Measurements from ENCODE around the gene TIMMDC1.

Gene TIMMDC1

DNA sequence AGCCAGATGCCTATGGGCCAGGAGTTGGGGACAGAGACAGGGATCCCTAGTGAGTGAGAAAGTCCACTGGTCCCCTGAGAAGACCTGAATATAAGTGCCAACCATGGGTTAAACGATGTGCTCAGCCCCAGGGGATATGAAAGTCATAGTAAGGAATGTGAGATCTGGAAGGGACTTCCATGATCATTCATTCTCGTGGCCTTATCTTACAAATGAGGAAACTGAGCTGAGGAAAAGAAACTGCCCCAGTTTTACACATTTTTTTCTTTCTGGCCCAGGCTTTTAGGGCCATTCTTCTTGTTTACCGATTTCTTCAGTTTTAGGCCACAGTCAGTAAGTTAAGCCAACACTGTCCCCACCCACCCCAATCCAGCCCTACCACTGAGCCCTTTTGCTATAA is 50.0 kb downstream of the TIMMDC1 start:
- POLR2A ChIA-PET, result no interaction called here
- CTCF ChIA-PET, result no interaction called here
- no peak overlapping the region for H3K4me3 ChIP-seq (ENCODE audit: low read depth, low read length)
- H3K27ac ChIP-seq (ENCODE audit: extremely low read depth, low read depth, low read length), result no peak overlapping the region
- TF ChIP-seq, protein P1, sequence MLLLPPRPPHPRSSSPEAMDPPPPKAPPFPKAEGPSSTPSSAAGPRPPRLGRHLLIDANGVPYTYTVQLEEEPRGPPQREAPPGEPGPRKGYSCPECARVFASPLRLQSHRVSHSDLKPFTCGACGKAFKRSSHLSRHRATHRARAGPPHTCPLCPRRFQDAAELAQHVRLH (tag by site-specific recombination; IDR thresholded peaks at IDR 0.05), result no peak
- TF ChIP-seq MYNN (tag by site-specific recombination; IDR thresholded peaks at IDR 0.05; ENCODE audit: borderline replicate concordance) (no peak), ZNF521 (tag by site-specific recombination; IDR thresholded peaks at IDR 0.05) (no peak), ZNF112 (tag by site-specific recombination; IDR thresholded peaks at IDR 0.05) (no peak), HOXD13 (CRISPR knock-in tag; IDR thresholded peaks at IDR 0.05; ENCODE audit: borderline replicate concordance) (no peak), ZFP3 (tag by site-specific recombination; IDR thresholded peaks at IDR 0.05; ENCODE audit: low read depth) (no peak), REPIN1 (tag by site-specific recombination; IDR thresholded peaks at IDR 0.05; ENCODE audit: low read depth) (no peak), ZNF19 (tag by site-specific recombination; IDR thresholded peaks at IDR 0.05; ENCODE audit: low read depth) (no peak), SP7 (tag by site-specific recombination; IDR thresholded peaks at IDR 0.05) (no peak)
- TF ChIP-seq, protein P2, sequence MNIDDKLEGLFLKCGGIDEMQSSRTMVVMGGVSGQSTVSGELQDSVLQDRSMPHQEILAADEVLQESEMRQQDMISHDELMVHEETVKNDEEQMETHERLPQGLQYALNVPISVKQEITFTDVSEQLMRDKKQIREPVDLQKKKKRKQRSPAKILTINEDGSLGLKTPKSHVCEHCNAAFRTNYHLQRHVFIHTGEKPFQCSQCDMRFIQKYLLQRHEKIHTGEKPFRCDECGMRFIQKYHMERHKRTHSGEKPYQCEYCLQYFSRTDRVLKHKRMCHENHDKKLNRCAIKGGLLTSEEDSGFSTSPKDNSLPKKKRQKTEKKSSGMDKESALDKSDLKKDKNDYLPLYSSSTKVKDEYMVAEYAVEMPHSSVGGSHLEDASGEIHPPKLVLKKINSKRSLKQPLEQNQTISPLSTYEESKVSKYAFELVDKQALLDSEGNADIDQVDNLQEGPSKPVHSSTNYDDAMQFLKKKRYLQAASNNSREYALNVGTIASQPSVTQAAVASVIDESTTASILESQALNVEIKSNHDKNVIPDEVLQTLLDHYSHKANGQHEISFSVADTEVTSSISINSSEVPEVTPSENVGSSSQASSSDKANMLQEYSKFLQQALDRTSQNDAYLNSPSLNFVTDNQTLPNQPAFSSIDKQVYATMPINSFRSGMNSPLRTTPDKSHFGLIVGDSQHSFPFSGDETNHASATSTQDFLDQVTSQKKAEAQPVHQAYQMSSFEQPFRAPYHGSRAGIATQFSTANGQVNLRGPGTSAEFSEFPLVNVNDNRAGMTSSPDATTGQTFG (tag by site-specific recombination; IDR thresholded peaks at IDR 0.05; ENCODE audit: borderline replicate concordance), result no peak
- H3K36me3 ChIP-seq (ENCODE audit: control insufficient read depth in 2 of 2, insufficient read depth in 1 of 2, low read length in 2 of 2), result no peaks in the 10 kb centered on the region
- H3K4me1 ChIP-seq (ENCODE audit: control insufficient read depth, insufficient read depth, low read length), result no peaks in the 10 kb centered on the region
- no peaks in the 10 kb centered on the region for H3K9me3 ChIP-seq (ENCODE audit: control insufficient read depth, insufficient read depth, low read depth, low read length)

DNA sequence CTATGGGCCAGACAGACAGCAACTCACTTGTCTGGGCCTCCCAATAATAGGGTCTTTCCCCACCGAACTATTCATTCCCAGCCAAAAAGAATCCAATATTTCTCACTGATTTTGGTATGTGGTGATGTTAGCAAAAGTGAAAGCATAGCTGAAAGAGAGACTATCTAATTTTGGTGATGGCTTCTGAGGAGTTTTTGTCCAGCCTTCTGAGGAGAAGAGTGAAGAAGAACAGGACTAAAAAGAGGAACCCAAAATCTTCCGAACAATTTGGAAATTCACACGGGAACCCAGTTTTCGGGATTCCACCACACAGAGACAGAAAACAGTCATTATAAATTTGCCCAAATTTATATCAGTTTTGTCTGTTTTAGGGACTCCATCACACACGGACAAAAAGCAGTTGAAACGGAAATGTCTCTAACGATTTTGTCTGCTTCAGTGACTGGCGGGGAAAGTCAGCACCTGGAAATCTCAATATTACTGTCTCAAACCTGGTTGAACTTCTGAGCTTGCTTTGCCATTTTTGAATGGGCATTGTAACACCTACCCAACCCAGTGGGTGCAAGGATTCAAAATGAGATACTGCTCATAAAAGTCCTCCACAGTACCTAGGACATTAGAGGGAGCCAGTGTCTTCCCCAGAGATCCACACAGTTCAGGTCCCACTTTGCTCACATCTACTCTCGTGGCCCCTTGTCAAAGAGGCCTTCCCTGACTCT is 52.0 kb downstream of the TIMMDC1 start:
- Histone ChIP-seq H3K27ac (ENCODE audit: extremely low read depth, low read depth, low read length) (no peak overlapping the region), H3K36me3 (ENCODE audit: control insufficient read depth in 2 of 2, insufficient read depth in 1 of 2, low read length in 2 of 2) (no peaks in the 10 kb centered on the region), H3K4me1 (ENCODE audit: control insufficient read depth, insufficient read depth, low read length) (no peaks in the 10 kb centered on the region), H3K4me3 (ENCODE audit: low read depth, low read length) (no peak overlapping the region), H3K9me3 (ENCODE audit: control insufficient read depth, insufficient read depth, low read depth, low read length) (no peaks in the 10 kb centered on the region)
- TF ChIP-seq ZNF626 (tag by site-specific recombination; IDR thresholded peaks at IDR 0.05) (no peak), ZNF10 (tag by site-specific recombination; IDR thresholded peaks at IDR 0.05) (no peak)
- ChIA-PET CTCF (no interaction called here), POLR2A (no interaction called here)

DNA sequence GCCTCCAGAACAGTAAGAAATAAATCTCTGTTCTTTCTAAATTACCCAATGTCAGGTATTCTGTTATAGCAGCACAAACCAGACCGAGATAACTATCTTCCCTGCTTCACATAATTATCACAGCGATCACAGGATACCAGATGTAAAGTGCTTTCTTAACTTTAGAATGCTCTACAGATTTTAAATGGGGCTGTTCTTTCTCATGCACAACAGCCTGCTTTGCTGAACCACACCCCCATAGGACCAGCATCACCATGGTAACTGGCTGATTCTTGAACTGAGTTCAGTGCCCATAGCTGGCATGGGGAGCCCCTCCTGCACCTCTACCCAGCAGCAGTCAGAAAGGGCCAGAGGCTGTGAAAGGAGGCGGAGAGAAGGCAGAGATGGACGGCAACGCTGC is 53.3 kb downstream of the TIMMDC1 start:
- H3K9me3 ChIP-seq (ENCODE audit: control insufficient read depth, insufficient read depth, low read depth, low read length), result no peaks in the 10 kb centered on the region
- ChIA-PET POLR2A (no interaction called here), CTCF (no interaction called here)
- TF ChIP-seq, protein P3, sequence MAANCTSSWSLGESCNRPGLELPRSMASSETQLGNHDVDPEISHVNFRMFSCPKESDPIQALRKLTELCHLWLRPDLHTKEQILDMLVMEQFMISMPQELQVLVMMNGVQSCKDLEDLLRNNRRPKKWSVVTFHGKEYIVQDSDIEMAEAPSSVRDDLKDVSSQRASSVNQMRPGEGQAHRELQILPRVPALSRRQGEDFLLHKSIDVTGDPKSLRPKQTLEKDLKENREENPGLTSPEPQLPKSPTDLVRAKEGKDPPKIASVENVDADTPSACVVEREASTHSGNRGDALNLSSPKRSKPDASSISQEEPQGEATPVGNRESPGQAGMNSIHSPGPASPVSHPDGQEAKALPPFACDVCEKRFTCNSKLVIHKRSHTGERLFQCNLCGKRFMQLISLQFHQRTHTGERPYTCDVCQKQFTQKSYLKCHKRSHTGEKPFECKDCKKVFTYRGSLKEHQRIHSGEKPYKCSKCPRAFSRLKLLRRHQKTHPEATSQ (tag by site-specific recombination; IDR thresholded peaks at IDR 0.05), result no peak
- TF ChIP-seq ZNF426 (tag by site-specific recombination; IDR thresholded peaks at IDR 0.05), result no peak
- TF ChIP-seq, protein P4, sequence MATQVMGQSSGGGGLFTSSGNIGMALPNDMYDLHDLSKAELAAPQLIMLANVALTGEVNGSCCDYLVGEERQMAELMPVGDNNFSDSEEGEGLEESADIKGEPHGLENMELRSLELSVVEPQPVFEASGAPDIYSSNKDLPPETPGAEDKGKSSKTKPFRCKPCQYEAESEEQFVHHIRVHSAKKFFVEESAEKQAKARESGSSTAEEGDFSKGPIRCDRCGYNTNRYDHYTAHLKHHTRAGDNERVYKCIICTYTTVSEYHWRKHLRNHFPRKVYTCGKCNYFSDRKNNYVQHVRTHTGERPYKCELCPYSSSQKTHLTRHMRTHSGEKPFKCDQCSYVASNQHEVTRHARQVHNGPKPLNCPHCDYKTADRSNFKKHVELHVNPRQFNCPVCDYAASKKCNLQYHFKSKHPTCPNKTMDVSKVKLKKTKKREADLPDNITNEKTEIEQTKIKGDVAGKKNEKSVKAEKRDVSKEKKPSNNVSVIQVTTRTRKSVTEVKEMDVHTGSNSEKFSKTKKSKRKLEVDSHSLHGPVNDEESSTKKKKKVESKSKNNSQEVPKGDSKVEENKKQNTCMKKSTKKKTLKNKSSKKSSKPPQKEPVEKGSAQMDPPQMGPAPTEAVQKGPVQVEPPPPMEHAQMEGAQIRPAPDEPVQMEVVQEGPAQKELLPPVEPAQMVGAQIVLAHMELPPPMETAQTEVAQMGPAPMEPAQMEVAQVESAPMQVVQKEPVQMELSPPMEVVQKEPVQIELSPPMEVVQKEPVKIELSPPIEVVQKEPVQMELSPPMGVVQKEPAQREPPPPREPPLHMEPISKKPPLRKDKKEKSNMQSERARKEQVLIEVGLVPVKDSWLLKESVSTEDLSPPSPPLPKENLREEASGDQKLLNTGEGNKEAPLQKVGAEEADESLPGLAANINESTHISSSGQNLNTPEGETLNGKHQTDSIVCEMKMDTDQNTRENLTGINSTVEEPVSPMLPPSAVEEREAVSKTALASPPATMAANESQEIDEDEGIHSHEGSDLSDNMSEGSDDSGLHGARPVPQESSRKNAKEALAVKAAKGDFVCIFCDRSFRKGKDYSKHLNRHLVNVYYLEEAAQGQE (tag by site-specific recombination; IDR thresholded peaks at IDR 0.05), result no peak
- H3K36me3 ChIP-seq (ENCODE audit: control insufficient read depth in 2 of 2, insufficient read depth in 1 of 2, low read length in 2 of 2), result no peaks in the 10 kb centered on the region
- no peak overlapping the region for H3K4me3 ChIP-seq (ENCODE audit: low read depth, low read length)
- H3K4me1 ChIP-seq (ENCODE audit: control insufficient read depth, insufficient read depth, low read length), result no peaks in the 10 kb centered on the region
- no peak overlapping the region for H3K27ac ChIP-seq (ENCODE audit: extremely low read depth, low read depth, low read length)
